Middle frontal gyrus (tissue), 1 donor: ENCODE measurements around the gene ADAMTS14.

ENCODE experiments used
- DNase-seq: peaks from one replicate; pipeline ENCODE4 v3.0.0-alpha.2; 2015; ENCODE audit warnings: low spot score; ENCODE audit errors: extremely low spot score

Gene ADAMTS14

GRCh38 chr10:70674560-70675495 lies 2.5 kb downstream of the ADAMTS14 start:
- DNase-seq = no peak

- DNase-seq = no peak
Observed at GRCh38 chr10:70675496-70676161, 3.3 kb downstream of the ADAMTS14 start.

- DNase-seq = no peak
Observed at GRCh38 chr10:70676511-70676910, 4.2 kb downstream of the ADAMTS14 start.

- no peak for DNase-seq
Observed at GRCh38 chr10:70677016-70677415, 4.7 kb downstream of the ADAMTS14 start.

GRCh38 chr10:70677620-70678249 lies 5.4 kb downstream of the ADAMTS14 start:
- no peak for DNase-seq

- DNase-seq = no peak
Observed at GRCh38 chr10:70678250-70678635, 5.9 kb downstream of the ADAMTS14 start.

- DNase-seq = no peak
Observed at GRCh38 chr10:70678757-70679489, 6.6 kb downstream of the ADAMTS14 start.

GRCh38 chr10:70679498-70679897 lies 7.2 kb downstream of the ADAMTS14 start:
- no peak for DNase-seq

GRCh38 chr10:70680899-70681730 lies 8.8 kb downstream of the ADAMTS14 start:
- DNase-seq = no peak

GRCh38 chr10:70681731-70682005 lies 9.4 kb downstream of the ADAMTS14 start:
- DNase-seq = no peak

GRCh38 chr10:70682920-70683600 lies 10.8 kb downstream of the ADAMTS14 start:
- DNase-seq = no peak

GRCh38 chr10:70683601-70683934 lies 11.3 kb downstream of the ADAMTS14 start:
- DNase-seq = no peak

- DNase-seq = no peak
Observed at GRCh38 chr10:70683940-70684339, 11.6 kb downstream of the ADAMTS14 start.

GRCh38 chr10:70684374-70684773 lies 12.1 kb downstream of the ADAMTS14 start:
- no peak for DNase-seq

GRCh38 chr10:70684839-70685454 lies 12.6 kb downstream of the ADAMTS14 start:
- DNase-seq = no peak

GRCh38 chr10:70685455-70685911 lies 13.2 kb downstream of the ADAMTS14 start:
- no peak for DNase-seq

GRCh38 chr10:70688828-70689227 lies 16.5 kb downstream of the ADAMTS14 start:
- no peak for DNase-seq

- no peak for DNase-seq
Observed at GRCh38 chr10:70689661-70690060, 17.4 kb downstream of the ADAMTS14 start.

GRCh38 chr10:70690589-70690988 lies 18.3 kb downstream of the ADAMTS14 start:
- no peak for DNase-seq

- DNase-seq = no peak
Observed at GRCh38 chr10:70691611-70692010, 19.3 kb downstream of the ADAMTS14 start.
